H9 (cell line): Measurements from ENCODE around the gene FICD. TPM values are rescaled to one million over a fixed set of nuclear protein-coding genes. Genes with fewer than 3 reads are reported as not detected.

Experiments used
- DNase-seq: peaks from one replicate; pipeline ENCODE4 v3.0.0-alpha.2; 2017
- H2AFZ ChIP-seq: one replicate; pipeline ENCODE4 v1.6.1; 2013; ENCODE audit warnings: mild to moderate bottlenecking, low read length, control low read depth, moderate library complexity
- H2AK5ac ChIP-seq: 2 replicates; pipeline ENCODE4 v1.6.1; 2013; ENCODE audit warnings: low read length, control low read depth, mixed read lengths; ENCODE audit not compliant: insufficient read length
- H2BK120ac ChIP-seq: one replicate; pipeline ENCODE4 v1.6.1; 2013; ENCODE audit warnings: low read depth, mild to moderate bottlenecking, low read length, control low read depth, inconsistent platforms; ENCODE audit not compliant: poor library complexity, severe bottlenecking
- H2BK12ac ChIP-seq: 2 replicates; pipeline ENCODE4 v1.6.1; 2013; ENCODE audit warnings: low read length, control low read depth, mixed read lengths, low read depth; ENCODE audit not compliant: insufficient read length
- H2BK15ac ChIP-seq: 2 replicates; pipeline ENCODE4 v1.6.1; 2013; ENCODE audit warnings: low read depth, low read length, control low read depth
- H2BK20ac ChIP-seq: one replicate; pipeline ENCODE4 v1.6.1; 2013; ENCODE audit warnings: low read depth, mild to moderate bottlenecking, low read length, control low read depth, inconsistent platforms; ENCODE audit not compliant: poor library complexity, severe bottlenecking
- H2BK5ac ChIP-seq: 2 replicates; pipeline ENCODE4 v1.6.1; 2013; ENCODE audit warnings: low read length, control low read depth, mixed read lengths; ENCODE audit not compliant: insufficient read length
- H3K14ac ChIP-seq: 2 replicates; pipeline ENCODE4 v1.6.1; 2013; ENCODE audit warnings: low read length, control low read depth; ENCODE audit not compliant: insufficient read depth
- H3K18ac ChIP-seq: 2 replicates; pipeline ENCODE4 v1.6.1; 2013; ENCODE audit warnings: low read depth, mild to moderate bottlenecking, mixed read lengths, low read length, control low read depth; ENCODE audit not compliant: insufficient read length
- H3K23ac ChIP-seq: 2 replicates; pipeline ENCODE4 v1.6.1; 2013; ENCODE audit warnings: low read length, control low read depth, mixed read lengths, low read depth; ENCODE audit not compliant: insufficient read length
- H3K23me2 ChIP-seq: 2 replicates; pipeline ENCODE4 v1.6.1; 2013; ENCODE audit warnings: low read depth, mild to moderate bottlenecking, mixed read lengths, low read length, control low read depth; ENCODE audit not compliant: insufficient read length, poor library complexity, severe bottlenecking
- H3K27ac ChIP-seq: 2 replicates; pipeline ENCODE4 v1.5.1; 2013; ENCODE audit warnings: low read length, control low read depth, mixed read lengths, low read depth; ENCODE audit not compliant: insufficient read length
- H3K27me3 ChIP-seq: 2 replicates; pipeline ENCODE4 v1.6.1; 2013; ENCODE audit warnings: low read length, control low read depth, inconsistent platforms; ENCODE audit not compliant: insufficient read depth
- H3K4ac ChIP-seq: 2 replicates; pipeline ENCODE4 v1.6.1; 2013; ENCODE audit warnings: low read depth, mild to moderate bottlenecking, control low read depth, inconsistent platforms, low read length, moderate library complexity
- H3K4me1 ChIP-seq: 2 replicates; pipeline ENCODE4 v1.6.1; 2013; ENCODE audit warnings: low read length, control low read depth, inconsistent platforms; ENCODE audit not compliant: insufficient read depth
- H3K4me2 ChIP-seq: 2 replicates; pipeline ENCODE4 v1.6.1; 2013; ENCODE audit warnings: low read length, control low read depth, mixed read lengths; ENCODE audit not compliant: insufficient read length, insufficient read depth
- H3K56ac ChIP-seq: 2 replicates; pipeline ENCODE4 v1.6.1; 2013; ENCODE audit warnings: low read depth, mild to moderate bottlenecking, mixed read lengths, low read length, control low read depth; ENCODE audit not compliant: insufficient read length
- H3K79me1 ChIP-seq: 2 replicates; pipeline ENCODE4 v1.6.1; 2013; ENCODE audit warnings: low read depth, mild to moderate bottlenecking, moderate library complexity, low read length, control low read depth, inconsistent platforms; ENCODE audit not compliant: insufficient read depth, poor library complexity, severe bottlenecking
- H3K79me2 ChIP-seq: 2 replicates; pipeline ENCODE4 v1.6.1; 2013; ENCODE audit warnings: low read length, control low read depth, inconsistent platforms; ENCODE audit not compliant: insufficient read depth
- H3K9ac ChIP-seq: 2 replicates; pipeline ENCODE4 v1.6.1; 2013; ENCODE audit warnings: low read length, control low read depth, mixed read lengths; ENCODE audit not compliant: insufficient read length; ENCODE audit errors: extremely low read depth
- H3K9me3 ChIP-seq: one replicate; pipeline ENCODE4 v1.6.1; 2013; ENCODE audit warnings: low read depth, low read length, inconsistent platforms; ENCODE audit not compliant: control insufficient read depth
- H3T11ph ChIP-seq: one replicate; pipeline ENCODE4 v1.6.1; 2013; ENCODE audit warnings: mild to moderate bottlenecking, low read length, control low read depth, inconsistent platforms
- H4K20me1 ChIP-seq: one replicate; pipeline ENCODE4 v1.6.1; 2013; ENCODE audit not compliant: control insufficient read depth, insufficient read length, insufficient read depth
- H4K5ac ChIP-seq: 2 replicates; pipeline ENCODE4 v1.6.1; 2013; ENCODE audit warnings: low read depth, mild to moderate bottlenecking, mixed read lengths, low read length, control low read depth; ENCODE audit not compliant: insufficient read length
- H4K8ac ChIP-seq: replicated peaks from 2 replicates; pipeline ENCODE4 v1.6.1; 2013; ENCODE audit warnings: low read length, control low read depth, mixed read lengths, low read depth; ENCODE audit not compliant: insufficient read length
- H4K91ac ChIP-seq: 2 replicates; pipeline ENCODE4 v1.6.1; 2013; ENCODE audit warnings: low read depth, mild to moderate bottlenecking, moderate library complexity, mixed read lengths, low read length, control low read depth; ENCODE audit not compliant: insufficient read length
- H3K27ac Mint-ChIP-seq, 3 experiments: 2 replicates in 2 of 3; 3 replicates in 1 of 3; pipeline ENCODE4 v1.8.0; 2020 to 2021; ENCODE audit warnings: mixed read lengths in 3 of 3, mild to moderate bottlenecking in 1 of 3, moderate library complexity in 1 of 3
- H3K27me3 Mint-ChIP-seq: 2 replicates; pipeline ENCODE4 v1.8.0; 2021; ENCODE audit warnings: low read depth, mild to moderate bottlenecking, moderate library complexity, mixed read lengths
- H3K36me3 Mint-ChIP-seq, 3 experiments: 2 replicates in 2 of 3; 3 replicates in 1 of 3; pipeline ENCODE4 v1.8.0; 2020 to 2021; ENCODE audit warnings: low read depth in 3 of 3, mixed read lengths in 3 of 3; ENCODE audit not compliant: insufficient read depth in 1 of 3
- H3K4me1 Mint-ChIP-seq, 2 experiments: 2 replicates each; pipeline ENCODE4 v1.8.0; 2020; ENCODE audit warnings: mixed read lengths in 2 of 2
- H3K4me3 Mint-ChIP-seq, 2 experiments: 2 replicates in 1 of 2; 3 replicates in 1 of 2; pipeline ENCODE4 v1.8.0; 2020 to 2021; ENCODE audit warnings: mild to moderate bottlenecking in 2 of 2, mixed read lengths in 2 of 2, moderate library complexity in 1 of 2
- H3K9me3 Mint-ChIP-seq, 2 experiments: 2 replicates in 1 of 2; 3 replicates in 1 of 2; pipeline ENCODE4 v1.8.0; 2020; ENCODE audit warnings: mild to moderate bottlenecking in 2 of 2, mixed read lengths in 2 of 2, moderate library complexity in 1 of 2
- WGBS: extraction: QIAGEN DNeasy Blood & Tissue Kit; methylation state at CpG from one replicate; pipeline ENCODE4 v1.1.7; 2013; ENCODE audit warnings: missing lambda C conversion rate, low lambda C conversion rate, mixed read lengths; ENCODE audit not compliant: insufficient read length; ENCODE audit errors: extremely low coverage; 5-methylcytosine and 5-hydroxymethylcytosine counted together
- total RNA-seq: library from RNA; stranded (reverse); gene quantifications from 2 replicates; pipeline ENCODE4 v1.2.1, GENCODE V29; 2021
- TF ChIP-seq, protein P1 (sequence below): fragments of 200-600 bp; sonication (generic); conservative IDR thresholded peaks from 3 replicates; pipeline ENCODE4 v1.8.0; 2021; ENCODE audit warnings: antibody characterized with exemption, mild to moderate bottlenecking

Gene FICD
- total RNA-seq, 1 experiment from 2014 or later: 5.1 TPM

DNA sequence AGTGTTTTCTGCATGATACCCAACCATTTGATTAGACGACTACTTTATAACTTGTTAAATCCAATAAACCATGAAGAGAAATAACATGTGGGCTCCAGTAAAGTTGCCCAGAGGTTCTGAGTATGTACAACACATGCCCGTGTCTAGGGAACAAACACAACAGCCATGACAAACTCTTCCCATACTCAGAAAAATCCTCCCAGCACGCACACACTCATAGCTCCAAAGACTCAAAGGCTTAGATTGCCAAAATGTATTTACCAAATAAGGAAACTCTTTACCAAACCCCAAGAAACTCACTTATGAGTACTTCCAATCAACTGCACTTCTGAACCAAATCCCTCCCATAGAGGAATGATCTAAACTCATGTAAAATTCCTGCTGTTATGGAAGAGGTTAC, 28.6 kb downstream of the FICD start:
- H4K8ac ChIP-seq: no peak overlapping the region
- no peak overlapping the region for H2BK12ac ChIP-seq
- Mint-ChIP-seq H3K27me3 (no peaks in the 10 kb centered on the region), H3K4me3 (no peak overlapping the region), H3K9me3 (no peaks in the 10 kb centered on the region), H3K27ac (no peak overlapping the region), H3K36me3 (peaks cover 34 to 68% (median 62%) of the 10 kb centered on the region in 3 experiments; a peak in 6 of 7 replicates), H3K4me1 (no peaks in the 10 kb centered on the region)
- no peaks in the 10 kb centered on the region for H3K23me2 ChIP-seq
- H3K4ac ChIP-seq: no peak overlapping the region
- no peak overlapping the region for H4K91ac ChIP-seq
- no peak overlapping the region for H3K23ac ChIP-seq
- H3T11ph ChIP-seq: no peak overlapping the region
- WGBS: no CpG with 5 or more reads among the region's 3 CpGs
- H3K56ac ChIP-seq: no peak overlapping the region
- H3K27me3 ChIP-seq: no peaks in the 10 kb centered on the region
- H3K18ac ChIP-seq: no peak overlapping the region
- H2BK5ac ChIP-seq: no peak overlapping the region
- no peak overlapping the region for H3K27ac ChIP-seq
- no peak overlapping the region for H2AFZ ChIP-seq
- H3K79me1 ChIP-seq: peaks cover 12% of the 10 kb centered on the region
- no peak overlapping the region for H3K9ac ChIP-seq
- no peak overlapping the region for H2BK120ac ChIP-seq
- peaks cover 11% of the 10 kb centered on the region; the same call in 1 of the 2 replicates for H3K79me2 ChIP-seq
- H3K9me3 ChIP-seq: no peaks in the 10 kb centered on the region
- H2BK15ac ChIP-seq: no peak overlapping the region
- H4K20me1 ChIP-seq: no peaks in the 10 kb centered on the region
- TF ChIP-seq, protein P1, sequence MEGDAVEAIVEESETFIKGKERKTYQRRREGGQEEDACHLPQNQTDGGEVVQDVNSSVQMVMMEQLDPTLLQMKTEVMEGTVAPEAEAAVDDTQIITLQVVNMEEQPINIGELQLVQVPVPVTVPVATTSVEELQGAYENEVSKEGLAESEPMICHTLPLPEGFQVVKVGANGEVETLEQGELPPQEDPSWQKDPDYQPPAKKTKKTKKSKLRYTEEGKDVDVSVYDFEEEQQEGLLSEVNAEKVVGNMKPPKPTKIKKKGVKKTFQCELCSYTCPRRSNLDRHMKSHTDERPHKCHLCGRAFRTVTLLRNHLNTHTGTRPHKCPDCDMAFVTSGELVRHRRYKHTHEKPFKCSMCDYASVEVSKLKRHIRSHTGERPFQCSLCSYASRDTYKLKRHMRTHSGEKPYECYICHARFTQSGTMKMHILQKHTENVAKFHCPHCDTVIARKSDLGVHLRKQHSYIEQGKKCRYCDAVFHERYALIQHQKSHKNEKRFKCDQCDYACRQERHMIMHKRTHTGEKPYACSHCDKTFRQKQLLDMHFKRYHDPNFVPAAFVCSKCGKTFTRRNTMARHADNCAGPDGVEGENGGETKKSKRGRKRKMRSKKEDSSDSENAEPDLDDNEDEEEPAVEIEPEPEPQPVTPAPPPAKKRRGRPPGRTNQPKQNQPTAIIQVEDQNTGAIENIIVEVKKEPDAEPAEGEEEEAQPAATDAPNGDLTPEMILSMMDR: no peak
- no peak overlapping the region for H4K5ac ChIP-seq
- no peak overlapping the region for H3K4me2 ChIP-seq
- H3K4me1 ChIP-seq: no peaks in the 10 kb centered on the region
- H3K14ac ChIP-seq: no peak overlapping the region
- DNase-seq: no peak
- no peak overlapping the region for H2BK20ac ChIP-seq
- no peak overlapping the region for H2AK5ac ChIP-seq
